Adrenal gland (tissue), 12 donors: Measurements from ENCODE around the gene CEP112. TPM values are rescaled to one million over a fixed set of nuclear protein-coding genes. Genes with fewer than 3 reads are reported as not detected.
"Not testable (repeated sequence)": the region's sequence is repeated elsewhere in the genome, so short reads cannot be mapped to it uniquely, and the experiment has no call there.

Source experiments
- DNase-seq, 7 donors: peaks; one replicate each; pipeline ENCODE4 v3.0.0-alpha.2; 2019 to 2020
- H3K27ac ChIP-seq, 5 donors: fragments of 200-600 bp; sonication (generic) in 4 of 5; 1 replicate in 3 of 5; 2 replicates in 2 of 5; pipeline versions ENCODE4 v1.5.1 to v1.8.0; 2016 to 2020; ENCODE audit warnings: mild to moderate bottlenecking in 1 of 5
- H3K27me3 ChIP-seq: fragments of 200-600 bp; 2 replicates; pipeline ENCODE4 v1.8.0; 2021
- H3K36me3 ChIP-seq, 2 donors: fragments of 200-600 bp; replicated peaks in 1 of 2; 1 replicate in 1 of 2; 2 replicates in 1 of 2; pipeline versions ENCODE4 v1.5.1 to v1.8.0; 2018 to 2022
- H3K4me1 ChIP-seq, 2 donors: fragments of 200-600 bp; replicated peaks in 1 of 2; 1 replicate in 1 of 2; 2 replicates in 1 of 2; pipeline versions ENCODE4 v1.5.1 to v1.8.0; 2018 to 2021
- H3K4me3 ChIP-seq, 4 donors: fragments of 200-600 bp; sonication (generic) in 3 of 4; one replicate each; pipeline ENCODE4 v1.5.1; 2016 to 2018
- H3K9me3 ChIP-seq, 3 donors: fragments of 200-600 bp; sonication (generic) in 1 of 3; replicated peaks in 1 of 3; 1 replicate in 2 of 3; 2 replicates in 1 of 3; pipeline versions ENCODE4 v1.5.1 to v1.8.0; 2016 to 2021
- POLR2A ChIP-seq, 2 donors: fragments of 450-650 bp; IDR thresholded peaks; one replicate each; pipeline ENCODE4 v1.6.1; 2017; ENCODE audit warnings: antibody characterized with exemption in 2 of 2, mild to moderate bottlenecking in 2 of 2, moderate library complexity in 1 of 2
- WGBS, 4 donors: extraction: QIAGEN DNeasy Blood & Tissue Kit in 2 of 4; methylation state at CpG; one replicate each; pipeline versions ENCODE4 v1.1.5 to v1.1.7; 2013 to 2017; 5-methylcytosine and 5-hydroxymethylcytosine counted together
- intact Hi-C, 2 donors: fragments of 100-400 bp; cut with DNase I; formaldehyde crosslinking; loops; one replicate each; pipeline versions ENCODE4 v1.14.1 to v1.15.0; 2022 to 2023
- polyA plus RNA-seq, 3 donors: library from polyadenylated mRNA; stranded (reverse); fragments of 200-250 nt in 2 of 3; fragments of 350-450 nt in 1 of 3; fragmentation: Illumina TruSeq in 1 of 3; extraction: RNeasy Lipid Tissue Mini Kit (QIAGEN cat#74804) in 1 of 3; gene quantifications; one replicate each; pipeline ENCODE4 v1.2.3, GENCODE V29; 2013 to 2014
- total RNA-seq, 9 donors: library from RNA; depleted of rRNA in 4 of 9; stranded (reverse); fragments of >200 nt in 4 of 9; fragments of 120-200 nt in 1 of 9; fragmentation: NEBNext Ultra II Directional in 1 of 9; extraction: Animal tissue kit (Norgen Biotek cat#: 25700) in 1 of 9; gene quantifications; one replicate each; pipeline versions ENCODE4 v1.1.0 to v1.2.4, GENCODE V29; 2013 to 2023
- TF ChIP-seq, protein P1 (sequence below), 6 experiments: fragments of 450-650 bp in 4 of 6; fragments of 200-600 bp in 2 of 6; sonication (generic) in 1 of 6; IDR thresholded peaks; 1 replicate in 5 of 6; 2 replicates in 1 of 6; pipeline versions ENCODE4 v1.5.1 to v1.8.0; 2016 to 2021; ENCODE audit warnings: antibody characterized with exemption in 6 of 6, mild to moderate bottlenecking in 2 of 6, moderate library complexity in 1 of 6
- donor health status: healthy with polysubstance abuse.
- donor health status: Bipolar disorder and iron deficiency.
- donor health status: DM: yes; HTN: yes; CAD: no.
- donor health status: DM: no; HTN: no; CAD: no.
- donor health status: DM: no; HTN: no; CAD: no.
- donor health status: DM: yes; HTN: yes; CAD: no.

CEP112 gene
- total and polyA plus RNA-seq, 12 donors, result 4.2 to 24.1 (median 9.6) TPM

DNA sequence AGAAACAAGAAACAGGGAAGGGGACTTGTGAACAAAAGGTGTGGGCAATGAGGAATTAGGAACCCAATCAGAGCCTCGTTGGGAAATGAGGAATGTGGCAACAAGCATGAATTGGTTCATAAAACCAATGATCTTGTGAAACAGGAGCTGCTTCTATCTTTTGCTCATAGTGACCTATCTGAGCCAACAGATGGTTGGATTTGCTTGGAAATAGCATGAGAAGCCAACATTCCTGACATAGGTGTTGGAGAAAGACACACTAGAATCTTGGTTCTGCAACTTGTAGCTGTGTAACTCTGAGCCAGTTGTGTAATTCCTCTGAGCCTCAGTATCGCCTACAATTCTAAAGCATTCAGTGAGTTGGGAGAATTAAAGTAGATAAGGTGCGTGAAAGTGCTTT lies 378.6 kb downstream of the CEP112 start:
- H3K36me3 ChIP-seq, result no peaks in the 10 kb centered on the region
- H3K9me3 ChIP-seq, result no peaks in the 10 kb centered on the region
- no peak overlapping the region for H3K4me3 ChIP-seq
- no peak for DNase-seq
- peaks cover 0 to 9% of the 10 kb centered on the region in 2 donors for H3K4me1 ChIP-seq
- H3K27ac ChIP-seq, result no peak overlapping the region
- 78 to 85% (median 80%) methylated on average over 3 of the region's 3 CpGs for WGBS, 4 donors
- intact Hi-C loops, result no loop called here
- no peak for TF ChIP-seq POLR2A (IDR thresholded peaks at IDR 0.05)
- TF ChIP-seq, protein P1, sequence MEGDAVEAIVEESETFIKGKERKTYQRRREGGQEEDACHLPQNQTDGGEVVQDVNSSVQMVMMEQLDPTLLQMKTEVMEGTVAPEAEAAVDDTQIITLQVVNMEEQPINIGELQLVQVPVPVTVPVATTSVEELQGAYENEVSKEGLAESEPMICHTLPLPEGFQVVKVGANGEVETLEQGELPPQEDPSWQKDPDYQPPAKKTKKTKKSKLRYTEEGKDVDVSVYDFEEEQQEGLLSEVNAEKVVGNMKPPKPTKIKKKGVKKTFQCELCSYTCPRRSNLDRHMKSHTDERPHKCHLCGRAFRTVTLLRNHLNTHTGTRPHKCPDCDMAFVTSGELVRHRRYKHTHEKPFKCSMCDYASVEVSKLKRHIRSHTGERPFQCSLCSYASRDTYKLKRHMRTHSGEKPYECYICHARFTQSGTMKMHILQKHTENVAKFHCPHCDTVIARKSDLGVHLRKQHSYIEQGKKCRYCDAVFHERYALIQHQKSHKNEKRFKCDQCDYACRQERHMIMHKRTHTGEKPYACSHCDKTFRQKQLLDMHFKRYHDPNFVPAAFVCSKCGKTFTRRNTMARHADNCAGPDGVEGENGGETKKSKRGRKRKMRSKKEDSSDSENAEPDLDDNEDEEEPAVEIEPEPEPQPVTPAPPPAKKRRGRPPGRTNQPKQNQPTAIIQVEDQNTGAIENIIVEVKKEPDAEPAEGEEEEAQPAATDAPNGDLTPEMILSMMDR (IDR thresholded peaks at IDR 0.05), result no peak
- no peaks in the 10 kb centered on the region for H3K27me3 ChIP-seq

DNA sequence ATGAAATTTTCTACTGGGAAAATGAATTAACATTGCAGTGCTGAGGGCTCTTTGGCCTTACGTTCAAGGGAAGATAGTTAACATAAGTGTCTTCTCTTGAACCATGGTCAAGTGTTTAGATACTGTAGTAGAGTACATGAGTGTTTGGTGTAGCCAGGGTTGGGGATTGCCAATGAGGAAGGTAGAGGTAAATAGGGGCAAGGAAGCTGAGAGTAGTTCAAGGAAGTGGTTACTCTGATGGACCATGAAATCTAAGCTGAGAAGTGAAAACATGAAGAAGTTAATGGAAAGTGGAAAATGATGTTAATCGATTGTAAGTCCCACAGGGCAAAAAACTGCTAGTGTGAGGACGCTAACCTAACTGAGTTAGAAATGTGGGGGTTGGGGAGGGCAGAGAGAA lies 380.9 kb downstream of the CEP112 start:
- WGBS, 4 donors, result 63 to 65% (median 63%) methylated on average over 3 of the region's 3 CpGs

DNA sequence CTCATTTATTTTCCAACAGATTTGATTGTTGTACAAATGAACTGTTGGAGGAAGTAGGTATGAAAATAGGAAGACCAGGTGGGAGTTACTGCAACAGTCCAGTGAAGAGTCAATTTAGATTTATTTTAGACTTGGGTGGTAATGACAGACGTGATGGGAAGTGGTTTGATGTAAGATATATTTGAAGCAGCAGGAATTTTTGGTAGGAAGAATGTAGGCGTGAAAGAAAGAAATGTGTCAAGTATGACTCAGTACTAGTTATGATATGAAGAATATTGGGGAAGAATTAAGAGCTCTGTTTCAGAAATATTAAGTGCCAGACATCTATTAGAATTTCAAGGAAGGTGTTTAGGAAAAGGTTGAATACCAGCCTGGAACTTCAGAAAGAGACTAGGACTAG lies 382.6 kb downstream of the CEP112 start:
- TF ChIP-seq, protein P1 (IDR thresholded peaks at IDR 0.05), result no peak
- no peak for TF ChIP-seq POLR2A (IDR thresholded peaks at IDR 0.05)
- intact Hi-C loops, result no loop called here
- no peak overlapping the region for H3K27ac ChIP-seq

More for the DNA sequence above, 380.9 kb downstream of the CEP112 start:
- no peak for DNase-seq
- intact Hi-C loops, result no loop called here
- TF ChIP-seq POLR2A (IDR thresholded peaks at IDR 0.05), result no peak
- TF ChIP-seq, protein P1 (IDR thresholded peaks at IDR 0.05), result no peak
- no peaks in the 10 kb centered on the region for H3K4me1 ChIP-seq
- no peaks in the 10 kb centered on the region for H3K9me3 ChIP-seq
- no peak overlapping the region for H3K27ac ChIP-seq
- no peaks in the 10 kb centered on the region for H3K36me3 ChIP-seq
- no peak overlapping the region for H3K4me3 ChIP-seq
- no peaks in the 10 kb centered on the region for H3K27me3 ChIP-seq

DNA sequence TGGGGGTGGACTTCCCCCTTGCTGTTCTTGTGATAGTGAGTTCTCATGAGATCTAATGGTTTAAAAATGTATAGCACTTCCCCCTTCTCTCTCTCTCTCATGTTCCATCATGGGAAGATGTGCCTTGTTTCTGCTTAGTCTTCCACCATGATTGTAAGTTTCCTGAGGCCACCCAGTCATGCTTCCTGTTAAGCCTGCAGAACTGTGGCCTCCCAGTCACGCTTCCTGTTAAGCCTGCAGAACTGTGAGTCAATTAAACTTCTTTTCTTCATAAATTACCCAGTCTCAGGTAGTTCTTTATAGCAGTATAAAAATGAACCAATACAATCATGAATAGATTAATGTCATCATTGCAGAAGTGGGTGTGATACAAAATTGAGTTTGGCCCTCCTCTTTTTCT lies 383.4 kb downstream of the CEP112 start:
- H3K4me3 ChIP-seq, H3K27me3 ChIP-seq, intact Hi-C loops, H3K27ac ChIP-seq, H3K4me1 ChIP-seq, DNase-seq, H3K36me3 ChIP-seq, H3K9me3 ChIP-seq: not testable (repeated sequence)
- WGBS, 4 donors, result 86 to 95% (median 90%) methylated on average over 1 of the region's 1 CpG

More for the DNA sequence above, 382.6 kb downstream of the CEP112 start:
- no peak overlapping the region for H3K4me3 ChIP-seq
- DNase-seq, result no peak
- WGBS, 4 donors, result 78 to 84% (median 82%) methylated on average over 2 of the region's 2 CpGs
- no peaks in the 10 kb centered on the region for H3K4me1 ChIP-seq
- no peaks in the 10 kb centered on the region for H3K36me3 ChIP-seq
- H3K9me3 ChIP-seq, result no peaks in the 10 kb centered on the region
- no peaks in the 10 kb centered on the region for H3K27me3 ChIP-seq

DNA sequence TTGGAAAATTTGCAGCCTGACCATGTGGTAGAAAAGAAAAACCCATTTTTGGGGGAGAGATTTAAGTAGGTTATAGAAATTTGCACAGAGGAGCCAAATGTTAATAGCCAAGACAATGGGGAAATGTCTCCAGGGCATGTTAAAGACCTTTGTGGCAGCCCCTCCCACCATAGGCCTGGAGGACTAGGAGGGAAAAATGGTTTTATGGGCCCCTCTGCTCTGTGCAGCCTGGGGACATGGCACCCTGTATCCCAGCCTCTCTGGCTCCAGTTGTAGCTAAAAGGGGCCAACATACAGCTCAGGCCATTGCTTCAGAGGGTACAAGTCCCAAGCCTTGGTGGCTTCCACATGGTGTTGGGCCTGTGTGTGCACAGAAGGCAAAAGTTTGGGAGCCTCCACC lies 384.6 kb downstream of the CEP112 start:
- Histone ChIP-seq H3K27me3 (no peaks in the 10 kb centered on the region), H3K4me3 (no peak overlapping the region), H3K4me1 (no peaks in the 10 kb centered on the region), H3K9me3 (peaks cover 0 to 4% (median under 1%) of the 10 kb centered on the region in 3 donors), H3K27ac (no peak overlapping the region), H3K36me3 (no peaks in the 10 kb centered on the region)
- intact Hi-C loops, result no loop called here
- TF ChIP-seq, protein P1 (IDR thresholded peaks at IDR 0.05), result no peak
- no peak for TF ChIP-seq POLR2A (IDR thresholded peaks at IDR 0.05)
- no peak for DNase-seq
